ENCODE measurements around the gene NTSR1. TPM values are rescaled to one million over a fixed set of nuclear protein-coding genes. Genes with fewer than 3 reads are reported as not detected.

NTSR1 gene
- total and polyA plus RNA-seq, 2 of the 8 experiments (the other 6 are each of a cell fraction or from before 2014, with no cell fraction given): 0.53 to 0.89 TPM

DNA sequence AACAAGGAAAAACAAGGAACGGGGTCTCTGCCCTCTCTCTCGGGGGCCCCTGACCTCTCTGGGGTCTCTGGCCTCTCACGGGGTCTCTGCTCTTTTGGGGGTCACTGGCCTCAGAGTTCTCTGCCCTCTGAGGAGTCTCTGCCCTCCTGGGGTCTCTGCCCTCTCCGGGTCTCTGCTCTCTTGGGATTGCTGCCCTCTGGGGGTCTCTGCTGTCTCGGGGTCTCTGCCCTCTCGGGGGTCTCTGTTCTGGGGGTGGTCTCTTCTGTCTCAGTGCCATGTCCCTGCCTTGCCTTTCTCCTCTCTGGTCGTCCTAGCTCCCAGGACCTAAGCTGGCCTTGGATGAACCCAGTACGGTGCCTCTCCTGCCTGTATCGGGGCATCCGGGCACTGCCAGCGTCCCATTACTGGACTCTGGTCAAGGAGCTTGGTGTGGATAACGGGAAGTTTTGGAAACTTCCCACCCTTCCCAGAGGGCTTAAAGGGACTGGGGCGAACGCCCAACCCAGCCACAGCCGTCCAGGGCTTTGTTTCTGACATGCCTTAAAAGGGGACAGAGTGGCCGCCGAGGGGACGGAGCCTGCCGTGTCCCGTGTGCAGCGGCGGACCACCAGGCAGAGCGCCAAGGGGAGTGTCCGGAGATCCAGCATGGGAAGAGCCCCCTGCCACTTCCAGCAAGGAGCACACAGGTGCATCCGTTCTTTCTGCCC is 62.9 kb downstream of the NTSR1 start:
- Histone ChIP-seq H3K23me2 (ENCODE audit: low read depth, low read length) (no peaks in the 10 kb centered on the region), H3K4ac (replicated peaks; ENCODE audit: insufficient read length, low read depth, low read length) (no peak overlapping the region), H2AFZ (ENCODE audit: low read length) (no peak overlapping the region), H3K14ac (ENCODE audit: insufficient read length) (no peak overlapping the region), H4K20me1 (replicated peaks in 1 of 2; ENCODE audit: control insufficient read depth in 1 of 2, insufficient read depth in 2 of 2, low read length in 2 of 2) (peaks cover 0 to 4% of the 10 kb centered on the region in 2 experiments), H3K79me2 (ENCODE audit: control insufficient read depth in 1 of 2, insufficient read depth in 2 of 2, low read length in 2 of 2) (no peaks in the 10 kb centered on the region), H3K9me3 (ENCODE audit: insufficient read depth in 2 of 2, low read depth in 1 of 2, low read length in 1 of 2) (no peaks in the 10 kb centered on the region), H3K79me1 (ENCODE audit: low read depth, low read length) (peaks cover 4% of the 10 kb centered on the region; the same call in 1 of the 2 replicates), H3K4me1 (replicated peaks in 1 of 4; ENCODE audit: control insufficient read depth in 3 of 4, insufficient read depth in 4 of 4, low read length in 3 of 4) (peaks cover 0 to 13% (median 3%) of the 10 kb centered on the region in 4 experiments; a peak in 5 of 7 replicates), H2AK5ac (ENCODE audit: low read depth, low read length) (no peak overlapping the region), H3K23ac (ENCODE audit: insufficient read length) (no peak overlapping the region), H3K27ac (ENCODE audit: low read depth, low read length) (no peak overlapping the region), H2BK20ac (ENCODE audit: low read length) (no peak overlapping the region), H2BK120ac (replicated peaks; ENCODE audit: low read depth, low read length) (no peak overlapping the region), H4K5ac (ENCODE audit: insufficient read length, low read depth, low read length) (no peak overlapping the region), H3K9ac (replicated peaks in 1 of 4; ENCODE audit: extremely low read depth in 1 of 4, low read depth in 3 of 4, low read length in 3 of 4) (no peak overlapping the region), H3K4me2 (ENCODE audit: insufficient read depth in 1 of 2, low read depth in 2 of 2, low read length in 2 of 2) (no peak overlapping the region), H2BK15ac (ENCODE audit: low read length) (no peak overlapping the region), H2BK12ac (ENCODE audit: low read depth, low read length) (peak overlapping the region; percentile 60; the same call in 1 of the 2 replicates), H3K18ac (ENCODE audit: extremely low read depth, low read length) (no peak overlapping the region), H4K91ac (replicated peaks; ENCODE audit: insufficient read length, low read length) (no peak overlapping the region), H4K8ac (ENCODE audit: extremely low read depth, insufficient read depth, low read length) (no peak overlapping the region), H3K27me3 (replicated peaks in 1 of 4; ENCODE audit: control insufficient read depth in 3 of 4, extremely low read depth in 1 of 4, insufficient read depth in 3 of 4, low read length in 3 of 4) (no peaks in the 10 kb centered on the region), H3K36me3 (ENCODE audit: control insufficient read depth in 2 of 4, insufficient read depth in 4 of 4, low read length in 3 of 4) (no peaks in the 10 kb centered on the region), H3K56ac (replicated peaks; ENCODE audit: insufficient read length, low read depth, low read length) (no peak overlapping the region), H3K4me3 (ENCODE audit: extremely low read depth in 1 of 4, insufficient read depth in 2 of 4, low read depth in 3 of 4, low read length in 4 of 4) (no peak overlapping the region), H2BK5ac (ENCODE audit: low read depth, low read length) (no peak overlapping the region)
- ChIA-PET CTCF (ENCODE audit: partially characterized antibody) (interaction anchor here (0.9 to 3.1 kb wide), 3 partner anchors 20 to 232 kb away, joined by 3 to 12 read pairs (median 8); partner anchors contain the start of gene NTSR1), POLR2A (ENCODE audit: partially characterized antibody) (no interaction called here)
- FAIRE-seq (no peak), DNase-seq (ENCODE audit: low read depth in 1 of 2, low spot score in 2 of 2) (no peak)
- WGBS, 2 experiments (ENCODE audit: extremely low coverage in 1 of 2, insufficient coverage in 1 of 2, insufficient read length in 1 of 2, insufficient replicate concordance in 2 of 2, low coverage in 1 of 2, low lambda C conversion rate in 2 of 2, missing lambda C conversion rate in 1 of 2): 94% methylated on average over 24 of the region's 25 CpGs; no CpG with 5 or more reads in 1 of the 2 experiments
- TF ChIP-seq KDM1A (IDR thresholded peaks at IDR 0.05; ENCODE audit: borderline replicate concordance, low read length): no peak
- TF ChIP-seq, protein P1, sequence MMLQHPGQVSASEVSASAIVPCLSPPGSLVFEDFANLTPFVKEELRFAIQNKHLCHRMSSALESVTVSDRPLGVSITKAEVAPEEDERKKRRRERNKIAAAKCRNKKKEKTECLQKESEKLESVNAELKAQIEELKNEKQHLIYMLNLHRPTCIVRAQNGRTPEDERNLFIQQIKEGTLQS (IDR thresholded peaks at IDR 0.05; ENCODE audit: insufficient read depth, low read depth, low read length): no peak
- TF ChIP-seq, protein P2, sequence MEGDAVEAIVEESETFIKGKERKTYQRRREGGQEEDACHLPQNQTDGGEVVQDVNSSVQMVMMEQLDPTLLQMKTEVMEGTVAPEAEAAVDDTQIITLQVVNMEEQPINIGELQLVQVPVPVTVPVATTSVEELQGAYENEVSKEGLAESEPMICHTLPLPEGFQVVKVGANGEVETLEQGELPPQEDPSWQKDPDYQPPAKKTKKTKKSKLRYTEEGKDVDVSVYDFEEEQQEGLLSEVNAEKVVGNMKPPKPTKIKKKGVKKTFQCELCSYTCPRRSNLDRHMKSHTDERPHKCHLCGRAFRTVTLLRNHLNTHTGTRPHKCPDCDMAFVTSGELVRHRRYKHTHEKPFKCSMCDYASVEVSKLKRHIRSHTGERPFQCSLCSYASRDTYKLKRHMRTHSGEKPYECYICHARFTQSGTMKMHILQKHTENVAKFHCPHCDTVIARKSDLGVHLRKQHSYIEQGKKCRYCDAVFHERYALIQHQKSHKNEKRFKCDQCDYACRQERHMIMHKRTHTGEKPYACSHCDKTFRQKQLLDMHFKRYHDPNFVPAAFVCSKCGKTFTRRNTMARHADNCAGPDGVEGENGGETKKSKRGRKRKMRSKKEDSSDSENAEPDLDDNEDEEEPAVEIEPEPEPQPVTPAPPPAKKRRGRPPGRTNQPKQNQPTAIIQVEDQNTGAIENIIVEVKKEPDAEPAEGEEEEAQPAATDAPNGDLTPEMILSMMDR (IDR thresholded peaks at IDR 0.05; ENCODE audit: control extremely low read depth in 1 of 3, insufficient read depth in 1 of 3, low read depth in 1 of 3, low read length in 3 of 3): no peak
- no peak for TF ChIP-seq KDM4A (IDR thresholded peaks at IDR 0.05; ENCODE audit: low read depth, low read length, severe bottlenecking)
- no peak for TF ChIP-seq BACH1 (IDR thresholded peaks at IDR 0.05; ENCODE audit: low read length)
- no peak for TF ChIP-seq POU5F1 (IDR thresholded peaks at IDR 0.05; ENCODE audit: low read depth, low read length)
- TF ChIP-seq, protein P3, sequence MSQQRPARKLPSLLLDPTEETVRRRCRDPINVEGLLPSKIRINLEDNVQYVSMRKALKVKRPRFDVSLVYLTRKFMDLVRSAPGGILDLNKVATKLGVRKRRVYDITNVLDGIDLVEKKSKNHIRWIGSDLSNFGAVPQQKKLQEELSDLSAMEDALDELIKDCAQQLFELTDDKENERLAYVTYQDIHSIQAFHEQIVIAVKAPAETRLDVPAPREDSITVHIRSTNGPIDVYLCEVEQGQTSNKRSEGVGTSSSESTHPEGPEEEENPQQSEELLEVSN (IDR thresholded peaks at IDR 0.05): no peak
